NCI-H1436 (cell line): ENCODE results near the gene PRKCQ.
"Not testable (repeated sequence)": the region's sequence is repeated elsewhere in the genome, so short reads cannot be mapped to it uniquely, and the experiment has no call there.

Source experiments
- DNase-seq: peaks from one replicate; lab custom pipeline; 2025; lab: John Stamatoyannopoulos, UW

The PRKCQ gene

GRCh38 chr10:6593241-6593671 is 13.2 kb upstream of the PRKCQ start:
- no peak for DNase-seq

- no peak for DNase-seq
These were observed 12.0 kb upstream of the PRKCQ start for GRCh38 chr10:6592080-6592479.

- DNase-seq = no peak
These were observed 11.6 kb upstream of the PRKCQ start for GRCh38 chr10:6591668-6592067.

DNA sequence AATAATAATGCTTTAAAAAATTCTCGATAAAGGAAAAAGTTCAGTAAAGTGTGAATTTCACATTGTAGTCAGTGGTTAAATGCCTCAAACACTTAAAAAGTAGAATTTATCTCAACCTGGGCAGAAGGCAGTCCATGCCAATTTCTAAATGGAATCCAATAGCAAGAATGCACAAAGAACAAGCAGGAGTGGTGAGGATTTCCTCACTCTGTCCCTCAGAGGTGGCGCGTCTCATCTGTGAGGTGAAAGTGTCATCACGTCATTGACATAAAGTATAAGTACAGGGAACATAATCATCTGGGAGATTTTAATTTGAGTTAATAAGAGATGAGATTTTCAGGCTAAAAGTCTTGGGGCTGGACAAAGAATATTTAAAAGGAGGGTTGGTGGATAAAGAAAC is 10.0 kb upstream of the PRKCQ start:
- no peak for DNase-seq

DNA sequence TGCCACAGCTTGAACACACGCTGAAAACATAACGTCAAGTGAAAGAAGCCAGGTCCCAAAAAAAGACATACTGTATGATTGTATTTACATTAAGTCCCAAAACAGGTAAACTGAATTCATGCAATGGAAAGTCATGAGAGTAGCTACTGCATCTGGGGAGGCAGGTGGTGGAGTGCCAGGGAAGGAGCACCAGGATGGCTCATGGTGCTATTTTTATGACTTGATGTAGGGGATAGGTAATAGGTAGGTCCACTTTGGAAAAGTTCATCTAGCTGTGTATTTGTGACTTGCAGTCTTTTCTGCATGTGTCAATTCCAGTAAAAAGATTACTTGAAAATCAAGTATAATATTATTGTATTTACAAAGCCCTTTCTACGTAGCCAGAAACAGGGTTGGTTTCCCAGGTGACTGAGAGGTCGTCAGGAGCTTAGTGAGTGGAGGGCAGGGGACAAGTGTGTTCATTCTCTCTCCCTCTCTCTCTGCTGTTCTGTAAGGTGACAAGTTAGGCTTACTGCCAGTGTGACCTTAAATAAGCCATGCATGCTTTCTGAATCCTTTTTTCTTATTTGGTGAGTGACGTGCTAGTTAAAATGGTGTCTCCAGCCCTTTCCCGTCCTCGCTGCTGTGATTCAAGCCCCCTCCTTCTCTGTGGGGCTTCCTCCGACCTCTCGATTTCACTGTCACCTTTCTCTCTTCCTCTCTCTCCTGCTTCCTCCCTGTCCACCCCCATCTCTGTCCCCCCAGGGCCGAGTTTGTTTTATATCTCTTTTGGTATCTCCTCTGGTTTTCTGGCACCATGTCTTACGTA is 9.4 kb upstream of the PRKCQ start:
- DNase-seq = no peak

GRCh38 chr10:6588845-6589244 is 8.8 kb upstream of the PRKCQ start:
- no peak for DNase-seq

DNA sequence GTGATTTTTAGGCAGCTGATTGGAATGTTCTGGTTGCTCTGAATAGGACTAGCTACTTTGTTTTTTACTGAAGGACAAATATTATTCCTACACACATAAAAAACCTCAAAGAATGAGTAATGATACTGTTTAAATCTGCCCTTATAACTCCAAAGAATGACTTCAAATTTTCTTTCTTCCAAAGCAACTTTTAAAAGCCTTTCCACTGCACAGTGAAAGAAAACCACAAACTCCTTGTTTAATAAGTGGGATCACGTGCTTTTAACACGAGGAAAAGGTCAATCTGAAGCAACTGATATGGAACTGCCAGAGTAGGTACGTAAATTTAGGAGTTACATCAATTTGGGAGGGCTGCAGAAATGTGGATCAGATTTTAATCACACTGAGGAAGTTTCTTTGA is 8.0 kb upstream of the PRKCQ start:
- DNase-seq = no peak

GRCh38 chr10:6586501-6586900 is 6.4 kb upstream of the PRKCQ start:
- DNase-seq = no peak

GRCh38 chr10:6583447-6583846 is 3.4 kb upstream of the PRKCQ start:
- no peak for DNase-seq

DNA sequence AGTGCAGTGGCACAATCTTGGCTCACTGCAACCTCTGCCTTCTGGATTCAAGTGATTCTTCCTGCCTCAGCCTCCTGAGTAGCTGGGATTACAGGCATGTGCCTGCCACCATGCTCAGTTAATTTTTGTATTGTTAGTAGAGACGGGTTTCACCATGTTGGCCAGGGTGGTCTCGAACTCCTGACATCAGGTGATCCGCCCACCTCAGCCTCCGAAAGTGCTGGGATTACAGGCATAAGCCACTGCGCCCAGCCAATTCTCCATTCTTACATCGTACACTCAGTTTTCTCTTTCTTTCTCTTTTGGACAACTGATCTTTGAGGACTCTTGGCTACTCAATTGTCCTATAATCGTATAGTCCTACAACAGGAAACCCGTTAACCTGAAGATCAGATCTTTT is 2.8 kb upstream of the PRKCQ start:
- DNase-seq = not testable (repeated sequence)

DNA sequence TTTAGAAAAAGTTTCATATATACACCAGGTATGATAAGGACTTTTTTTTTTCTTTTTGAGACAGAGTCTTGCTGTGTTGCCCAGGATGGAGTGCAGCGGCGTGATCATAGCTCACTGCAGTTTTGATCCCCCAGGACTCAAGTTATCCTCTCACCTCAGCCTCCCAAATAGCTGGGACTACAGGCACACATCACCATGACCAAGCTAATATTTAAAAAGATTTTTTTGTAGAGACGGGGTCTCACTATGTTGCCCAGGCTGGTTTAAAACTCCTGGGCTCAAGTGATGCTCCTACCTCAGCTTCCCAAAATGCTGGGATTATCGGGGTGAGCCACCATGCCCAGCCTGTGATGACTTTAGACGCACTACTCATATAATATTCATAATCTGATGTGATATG is 2.2 kb upstream of the PRKCQ start:
- DNase-seq = no peak

- DNase-seq = no peak
These were observed 1.7 kb upstream of the PRKCQ start for GRCh38 chr10:6581778-6582228.

GRCh38 chr10:6581223-6581622 is 1.1 kb upstream of the PRKCQ start:
- not testable (repeated sequence) for DNase-seq

DNA sequence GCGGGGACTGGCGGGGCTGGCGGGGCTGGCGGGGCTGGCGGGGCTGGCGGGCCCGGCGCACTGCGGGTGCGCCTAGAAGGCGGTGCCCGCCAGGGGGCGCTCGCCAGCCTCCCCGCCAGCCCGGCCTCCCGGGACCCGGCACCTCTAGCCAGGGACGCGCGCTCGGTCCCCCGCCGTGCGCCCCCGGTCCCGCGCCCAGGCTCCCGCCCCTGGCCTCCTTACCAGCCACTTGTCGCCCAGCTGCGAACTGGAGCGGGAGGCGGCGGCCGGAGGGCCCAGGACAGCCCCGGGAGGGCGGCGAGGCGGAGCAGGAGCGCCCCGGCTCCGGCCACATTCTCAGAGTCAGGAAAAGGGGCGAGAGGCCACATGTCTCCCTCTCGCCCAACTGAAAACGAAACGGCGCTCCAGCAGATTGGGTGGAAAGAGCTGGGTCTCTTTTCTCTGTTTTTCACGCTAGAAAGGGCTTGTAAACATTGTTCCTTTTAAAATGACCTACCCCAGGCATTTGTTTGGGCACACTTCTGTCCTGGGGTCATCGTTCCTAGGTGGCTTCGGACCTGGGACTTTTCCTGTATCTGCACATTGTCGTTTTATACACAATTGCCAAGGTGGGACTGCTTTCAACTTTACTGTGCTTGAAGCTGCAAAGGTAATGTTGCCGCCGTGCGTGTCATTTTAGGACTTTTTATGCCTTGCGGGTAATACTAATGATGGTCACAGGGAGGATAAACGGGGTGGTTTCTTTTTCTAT is 378 bp upstream of the PRKCQ start:
- DNase-seq = no peak

- no peak for DNase-seq
These were observed 733 bp downstream of the PRKCQ start for GRCh38 chr10:6579183-6579903.

GRCh38 chr10:6578795-6579182 is 1.3 kb downstream of the PRKCQ start:
- DNase-seq = no peak

GRCh38 chr10:6578251-6578771 is 1.8 kb downstream of the PRKCQ start:
- no peak for DNase-seq

- DNase-seq = no peak
These were observed 3.8 kb downstream of the PRKCQ start for GRCh38 chr10:6576326-6576725.

- no peak for DNase-seq
These were observed 5.4 kb downstream of the PRKCQ start for GRCh38 chr10:6574664-6575176.

DNA sequence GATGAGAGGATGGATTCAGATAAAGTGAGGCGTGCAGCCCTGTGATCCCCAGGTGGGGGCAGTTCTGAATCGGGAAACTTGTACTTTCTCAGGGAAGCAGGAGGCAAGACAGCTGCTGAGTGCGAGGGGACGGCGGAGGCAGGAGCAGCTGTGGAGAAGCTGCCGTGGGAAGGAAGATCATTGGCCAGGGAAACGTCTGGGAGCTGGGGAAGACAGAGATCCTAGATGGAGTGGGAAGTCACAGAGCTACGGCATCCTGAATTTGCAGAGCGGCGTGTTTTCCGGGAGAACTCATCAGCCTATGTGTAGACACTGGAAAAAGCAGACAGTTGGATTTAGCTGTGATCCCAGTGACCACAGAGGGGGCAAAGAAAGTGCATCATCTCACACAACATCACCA is 9.2 kb downstream of the PRKCQ start:
- no peak for DNase-seq

DNA sequence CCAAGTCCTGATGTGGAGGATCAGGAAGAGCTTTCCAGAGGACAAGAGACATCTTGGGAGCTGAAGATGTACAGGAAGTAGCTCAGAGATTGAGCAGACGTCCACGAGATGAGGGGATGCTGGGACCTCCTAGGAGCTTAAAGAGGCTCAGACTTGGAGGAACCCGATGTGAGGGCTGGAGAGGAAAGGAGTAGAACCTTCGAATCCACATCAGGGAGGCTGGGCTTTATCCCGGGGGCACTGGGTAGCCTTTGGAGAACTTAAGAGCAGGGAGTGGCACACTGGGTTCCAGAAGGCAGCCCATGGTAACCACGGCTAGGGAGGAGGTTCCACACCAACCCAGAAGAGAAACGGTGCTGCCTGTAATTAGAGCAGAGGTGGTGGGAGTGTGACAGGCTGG is 10.8 kb downstream of the PRKCQ start:
- DNase-seq = no peak

GRCh38 chr10:6567884-6568283 is 12.2 kb downstream of the PRKCQ start:
- DNase-seq = no peak
